ENCODE data around the gene CYBB.

The CYBB gene

GRCh38 chrX:37825215-37825842 lies 45.5 kb downstream of the CYBB start:
- DNase-seq (ENCODE audit: low read depth) = peak; percentile 39
- peak; percentile 91 for TF ChIP-seq CTCF (IDR thresholded peaks at IDR 0.05; ENCODE audit: insufficient read depth, low read depth, low read length, missing control alignments)
- H3K4me3 ChIP-seq (ENCODE audit: low read length) = no peak overlapping the region

GRCh38 chrX:37829721-37830120 lies 49.9 kb downstream of the CYBB start:
- no peak for TF ChIP-seq CTCF (IDR thresholded peaks at IDR 0.05; ENCODE audit: insufficient read depth, low read depth, low read length, missing control alignments)
- DNase-seq (ENCODE audit: low read depth) = no peak
- no peak overlapping the region for H3K4me3 ChIP-seq (ENCODE audit: low read length)

GRCh38 chrX:37830371-37830770 lies 50.5 kb downstream of the CYBB start:
- no peak overlapping the region for H3K4me3 ChIP-seq (ENCODE audit: low read length)
- no peak for DNase-seq (ENCODE audit: low read depth)
- TF ChIP-seq CTCF (IDR thresholded peaks at IDR 0.05; ENCODE audit: insufficient read depth, low read depth, low read length, missing control alignments) = no peak

- H3K4me3 ChIP-seq (ENCODE audit: low read length) = no peak overlapping the region
- no peak for TF ChIP-seq CTCF (IDR thresholded peaks at IDR 0.05; ENCODE audit: insufficient read depth, low read depth, low read length, missing control alignments)
- peak; percentile 31 for DNase-seq (ENCODE audit: low read depth)
Measured at GRCh38 chrX:37834937-37835336, 55.1 kb downstream of the CYBB start.

- no peak overlapping the region for H3K4me3 ChIP-seq (ENCODE audit: low read length)
- no peak for TF ChIP-seq CTCF (IDR thresholded peaks at IDR 0.05; ENCODE audit: insufficient read depth, low read depth, low read length, missing control alignments)
- DNase-seq (ENCODE audit: low read depth) = no peak
Measured at GRCh38 chrX:37840931-37841330, 61.1 kb downstream of the CYBB start.

GRCh38 chrX:37844622-37845021 lies 64.8 kb downstream of the CYBB start:
- peak; percentile 73 for DNase-seq (ENCODE audit: low read depth)
- no peak for TF ChIP-seq CTCF (IDR thresholded peaks at IDR 0.05; ENCODE audit: insufficient read depth, low read depth, low read length, missing control alignments)
- no peak overlapping the region for H3K4me3 ChIP-seq (ENCODE audit: low read length)

- no peak for TF ChIP-seq CTCF (IDR thresholded peaks at IDR 0.05; ENCODE audit: insufficient read depth, low read depth, low read length, missing control alignments)
- DNase-seq (ENCODE audit: low read depth) = peak; percentile 72
- peak overlapping the region; percentile 61 for H3K4me3 ChIP-seq (ENCODE audit: low read length)
Measured at GRCh38 chrX:37846141-37846540, 66.3 kb downstream of the CYBB start.
